GM21619 (cell line): ENCODE data around the gene C16orf78.

Experiments used
- ATAC-seq: cut with Tn5 transposase; IDR thresholded peaks from one replicate; pipeline ENCODE4 v1.9.1; 2021; ENCODE audit not compliant: unreplicated experiment

The C16orf78 gene

DNA sequence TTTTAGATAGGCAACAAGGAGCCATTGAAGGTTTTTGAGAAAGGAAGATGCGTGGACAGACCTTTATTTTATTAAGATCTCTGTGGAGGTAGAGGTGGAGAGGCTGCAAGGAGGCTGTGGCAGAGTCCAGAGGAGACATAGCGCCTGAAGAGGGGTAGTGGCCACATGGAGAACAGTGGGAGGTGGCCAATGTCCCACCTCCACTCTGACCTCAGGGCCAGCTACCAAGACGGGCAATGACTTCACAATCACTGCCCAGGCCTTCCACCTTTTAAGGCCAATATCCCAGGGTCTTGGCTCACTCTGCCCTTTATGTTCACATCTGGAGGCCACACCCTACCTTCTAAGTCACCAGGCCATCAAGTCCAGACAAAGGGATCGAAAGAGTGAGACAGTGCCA is at the start of gene C16orf78:
C16orf78 (plus strand) TSS at position 301 of the 400 bp plus-strand sequence. CDS start 136 bp downstream, outside the sequence.
- no peak for ATAC-seq

- no peak for ATAC-seq
Measured at GRCh38 chr16:49324703-49325102, 48.9 kb upstream of the C16orf78 start.

DNA sequence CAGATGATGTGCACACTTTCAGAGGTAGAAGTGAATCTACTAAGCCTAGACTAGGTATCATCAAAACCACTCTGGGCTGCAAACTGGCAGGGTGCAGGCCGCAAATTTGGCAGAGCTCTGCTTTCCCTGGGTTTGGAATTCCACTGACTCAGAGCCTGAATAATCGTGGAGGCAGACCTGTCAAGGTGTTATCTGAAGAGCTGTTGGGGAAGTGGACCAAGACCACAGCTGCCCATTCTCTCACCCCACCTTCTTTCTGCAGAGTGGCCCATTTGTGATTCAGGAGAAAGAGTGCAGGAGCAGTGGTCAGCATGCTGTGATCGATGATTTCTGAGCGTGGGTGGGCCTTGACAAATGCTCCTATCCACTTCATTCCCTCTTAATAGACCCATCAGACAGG is 46.1 kb upstream of the C16orf78 start:
- no peak for ATAC-seq

DNA sequence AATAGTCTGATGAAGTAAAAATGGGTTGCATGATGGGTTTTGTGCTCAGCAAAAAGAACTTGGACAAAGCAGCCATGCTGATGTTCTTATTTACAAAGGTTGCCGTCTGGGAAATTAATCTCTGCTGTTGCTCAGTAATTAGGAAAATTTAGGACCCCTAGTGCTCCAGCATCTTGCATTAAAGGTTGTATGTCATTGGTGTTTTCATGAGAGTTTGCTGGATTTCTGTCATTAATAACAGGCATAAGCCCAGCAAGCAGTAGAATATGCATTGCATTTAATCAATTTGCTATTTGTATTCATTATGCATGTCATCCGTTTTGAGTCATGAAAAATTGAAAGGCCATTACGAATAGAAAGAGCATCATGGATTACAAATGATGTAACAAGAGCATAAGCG is 45.3 kb upstream of the C16orf78 start:
- no peak for ATAC-seq

DNA sequence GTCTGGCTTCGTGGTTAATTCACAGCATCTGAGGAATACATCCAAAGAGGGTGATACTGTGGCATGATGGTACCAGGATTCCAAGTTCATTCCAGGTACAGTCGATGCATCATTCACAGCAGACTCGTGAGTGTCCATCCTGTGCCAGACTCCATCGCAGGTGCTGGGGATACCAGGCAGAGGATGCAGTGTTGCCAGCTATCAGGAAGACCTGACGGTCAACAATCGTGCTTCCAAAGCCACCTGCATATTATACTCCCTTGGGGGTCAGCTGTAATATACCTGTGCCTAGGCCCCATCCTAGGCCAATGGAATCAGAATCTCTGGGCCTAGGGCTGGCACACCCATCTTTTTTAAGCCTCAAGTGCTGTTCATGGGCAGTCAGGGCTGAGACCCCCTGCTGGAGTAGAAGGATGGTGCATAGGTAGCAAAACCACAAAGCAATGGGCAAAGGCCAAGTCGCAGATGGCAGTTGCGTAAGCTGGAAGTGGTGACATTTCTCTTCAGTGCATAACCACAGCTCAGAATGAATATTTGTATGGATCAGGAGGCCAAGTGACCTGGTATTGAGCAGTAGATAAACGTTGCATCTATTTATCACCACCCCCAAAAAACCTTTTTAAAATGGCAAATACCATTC is 42.9 kb upstream of the C16orf78 start:
- ATAC-seq, result no peak

DNA sequence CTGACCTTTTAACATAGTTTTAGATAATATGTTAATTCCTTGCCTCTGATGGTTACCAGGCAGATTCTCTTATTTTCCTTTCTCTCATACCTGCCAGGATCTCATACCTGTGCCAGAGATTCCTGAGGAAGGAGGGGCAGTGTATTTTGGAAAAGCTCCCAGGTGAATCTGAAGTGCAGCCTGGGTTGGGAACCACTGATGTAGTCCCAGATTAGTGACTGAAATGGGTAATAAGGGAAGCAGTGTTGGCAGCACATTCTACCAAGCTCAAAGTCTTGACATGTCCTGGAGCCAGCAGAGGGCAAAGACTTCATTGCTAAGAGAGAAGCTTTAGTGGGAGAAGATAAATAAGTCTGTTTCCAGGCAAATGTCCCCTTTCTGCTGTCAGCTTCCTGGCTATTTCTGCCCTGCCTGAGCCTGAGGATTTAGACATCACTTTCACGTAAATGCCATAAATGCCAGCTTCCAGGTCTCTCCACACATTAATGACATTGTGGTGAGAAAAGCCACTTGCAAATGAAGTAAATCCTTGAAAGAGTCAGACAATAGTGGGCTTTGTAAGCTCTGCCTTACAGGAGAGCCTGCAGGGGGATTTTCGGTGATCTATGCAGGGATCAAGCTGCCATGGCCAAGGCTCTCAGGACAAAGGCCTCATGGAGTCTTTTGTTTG is 40.9 kb upstream of the C16orf78 start:
- ATAC-seq, result no peak

DNA sequence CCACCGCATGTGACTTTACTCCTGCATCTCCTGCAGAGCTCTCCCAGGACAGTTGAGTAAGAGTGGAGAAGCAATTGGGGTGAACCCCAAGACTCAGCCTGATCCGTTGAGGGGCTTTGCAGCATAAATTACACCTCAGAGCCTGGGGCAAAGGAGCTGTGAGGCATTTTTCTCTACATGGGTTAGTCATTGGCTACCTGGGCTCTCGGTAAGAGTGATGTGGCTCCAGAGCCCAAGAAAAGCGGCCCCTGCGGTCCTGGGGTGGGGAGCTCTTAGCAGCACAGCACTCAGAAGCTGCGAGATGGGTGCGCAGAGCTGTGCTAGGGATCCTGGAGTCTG is 40.4 kb upstream of the C16orf78 start:
- no peak for ATAC-seq

GRCh38 chr16:49335828-49336227 is 37.8 kb upstream of the C16orf78 start:
- ATAC-seq, result no peak

- ATAC-seq, result no peak
Measured at GRCh38 chr16:49336581-49336980, 37.0 kb upstream of the C16orf78 start.

DNA sequence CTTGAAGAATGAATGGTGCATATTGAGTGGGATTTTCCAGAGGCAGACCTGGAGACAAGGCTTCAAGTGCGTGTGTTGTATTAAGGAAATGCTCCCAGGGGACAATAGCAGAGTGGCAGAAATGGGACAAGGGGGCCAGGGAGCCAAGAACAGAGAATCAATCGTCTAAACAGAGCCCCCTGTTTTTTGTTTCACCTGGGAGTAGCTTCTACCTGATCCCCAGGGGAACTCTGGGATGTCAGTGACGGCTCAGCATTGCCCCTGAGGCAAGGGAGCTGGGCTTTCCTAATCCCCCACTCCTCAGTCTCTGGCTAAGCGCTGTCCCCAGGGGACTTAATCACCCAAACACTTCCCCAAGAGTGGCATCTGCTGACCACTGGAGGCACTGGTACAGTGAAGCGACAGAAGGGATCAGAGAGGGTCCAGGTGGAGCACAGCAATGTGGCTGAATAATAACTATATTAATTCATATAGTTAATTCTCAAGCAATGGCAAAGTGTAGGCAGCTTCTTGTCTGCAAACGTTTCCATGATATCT is 35.7 kb upstream of the C16orf78 start:
- ATAC-seq, result no peak

DNA sequence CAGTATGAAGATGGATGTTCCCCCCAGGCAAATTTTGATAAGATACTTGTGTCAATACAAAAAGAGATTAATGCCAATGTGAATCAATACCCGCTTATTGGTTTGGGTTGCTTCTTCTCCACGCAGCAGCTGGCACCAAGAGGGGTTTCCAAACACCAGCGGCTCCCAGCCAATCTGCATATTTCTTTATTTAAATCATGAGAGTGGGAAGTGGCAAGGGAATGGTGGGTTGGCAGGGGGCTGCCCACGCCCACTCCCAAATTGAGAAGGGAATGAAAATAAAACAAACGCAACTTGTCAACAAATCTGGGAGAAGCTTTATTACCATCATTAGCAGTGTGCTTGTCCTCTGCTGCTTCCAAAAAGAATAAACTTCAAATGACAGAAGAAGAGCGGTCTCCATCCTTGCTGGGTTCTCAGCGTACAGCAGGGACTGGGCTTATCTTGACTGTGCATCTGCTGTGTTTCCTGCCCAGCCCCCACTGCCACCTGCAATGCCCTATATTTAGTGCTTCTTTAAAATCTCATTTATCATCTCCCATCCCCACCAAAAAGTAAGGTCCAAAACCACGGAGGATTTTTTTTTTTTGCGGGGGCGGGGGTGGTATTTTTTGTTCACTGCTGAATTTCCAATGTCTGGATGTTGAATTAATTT is 34.9 kb upstream of the C16orf78 start:
- no peak for ATAC-seq

DNA sequence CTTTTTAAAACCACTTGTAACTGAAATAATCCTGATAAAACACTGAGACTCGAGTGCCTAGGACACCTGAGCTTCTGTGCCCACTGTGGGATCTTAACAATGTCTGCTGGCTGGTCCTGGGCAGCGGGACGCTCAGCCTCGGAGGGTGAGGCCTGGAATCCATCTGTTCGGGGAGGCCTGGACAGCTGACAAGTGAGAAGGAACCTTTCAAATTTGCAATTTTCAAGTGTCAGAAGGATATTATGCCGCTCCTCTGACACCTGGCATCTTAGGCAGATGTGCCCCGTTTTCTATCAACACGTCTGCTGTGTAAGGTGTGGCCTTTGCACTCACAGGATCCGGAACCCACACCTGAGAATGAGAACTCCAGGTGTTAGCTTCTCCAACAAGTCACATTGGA is 33.1 kb upstream of the C16orf78 start:
- ATAC-seq, result no peak

- ATAC-seq, result no peak
Measured at GRCh38 chr16:49341706-49342105, 31.9 kb upstream of the C16orf78 start.

DNA sequence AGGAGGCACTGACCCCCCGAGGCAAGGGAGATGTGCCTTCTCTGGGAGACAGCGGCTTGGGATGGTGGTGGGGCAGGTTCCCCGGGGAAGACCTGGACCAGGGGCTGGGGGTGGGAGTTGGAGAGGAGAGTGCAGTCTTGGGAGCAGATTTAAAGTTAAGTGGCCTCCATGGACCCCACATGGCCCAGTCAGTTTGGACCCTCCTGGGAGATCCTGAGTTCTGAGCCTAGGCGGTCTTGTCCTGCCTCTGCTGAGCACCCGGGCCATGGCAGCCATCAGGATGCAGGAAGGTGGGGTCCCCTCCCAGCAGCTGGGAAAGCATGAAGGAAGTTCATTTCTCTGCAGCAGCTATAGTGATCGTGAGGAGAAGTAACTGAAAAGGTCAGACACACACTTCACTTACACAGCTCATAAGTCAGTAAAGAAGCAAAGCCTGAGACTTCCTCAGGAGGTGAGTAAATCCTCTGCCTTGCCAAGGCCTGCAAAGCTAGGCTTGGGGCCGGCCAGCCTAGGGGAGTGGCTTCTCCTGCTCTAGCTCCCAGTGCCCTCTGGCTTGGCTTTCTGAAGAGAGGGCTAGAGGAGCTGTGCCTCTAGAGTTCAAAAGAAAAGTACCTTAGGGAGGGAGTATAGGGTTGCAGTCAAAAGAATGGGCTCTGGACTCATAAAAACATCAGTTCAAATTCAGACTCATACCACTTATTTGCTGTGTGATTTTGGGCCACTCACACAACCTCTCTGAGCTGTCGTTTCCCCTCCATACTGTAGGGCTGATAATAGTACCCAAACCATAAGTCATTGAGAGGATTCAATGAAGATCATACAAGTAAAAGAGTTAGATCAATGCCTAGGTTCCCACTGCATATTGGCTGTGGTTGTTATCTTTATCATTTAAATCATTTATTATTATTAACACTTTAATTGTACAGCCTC is 31.0 kb upstream of the C16orf78 start:
- ATAC-seq, result no peak

DNA sequence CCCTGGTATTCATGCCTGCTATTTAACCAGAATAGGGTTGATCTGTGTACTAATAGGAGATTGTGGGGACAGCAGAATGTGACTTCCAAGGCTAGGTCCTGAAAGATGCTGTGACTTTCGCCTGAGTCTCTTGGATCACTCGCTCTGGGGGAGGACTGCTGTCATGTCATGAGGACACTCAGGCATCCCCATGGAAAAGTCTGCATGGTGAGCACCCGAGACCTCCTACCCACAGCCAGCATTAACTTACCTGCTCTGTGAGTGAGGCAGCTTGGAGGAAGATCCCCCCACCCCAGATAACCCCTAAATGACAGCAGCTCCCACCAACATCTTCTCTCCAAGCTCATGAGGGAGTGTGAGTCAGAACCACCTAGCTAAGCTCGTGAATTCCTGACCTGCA is 30.3 kb upstream of the C16orf78 start:
- ATAC-seq, result no peak

DNA sequence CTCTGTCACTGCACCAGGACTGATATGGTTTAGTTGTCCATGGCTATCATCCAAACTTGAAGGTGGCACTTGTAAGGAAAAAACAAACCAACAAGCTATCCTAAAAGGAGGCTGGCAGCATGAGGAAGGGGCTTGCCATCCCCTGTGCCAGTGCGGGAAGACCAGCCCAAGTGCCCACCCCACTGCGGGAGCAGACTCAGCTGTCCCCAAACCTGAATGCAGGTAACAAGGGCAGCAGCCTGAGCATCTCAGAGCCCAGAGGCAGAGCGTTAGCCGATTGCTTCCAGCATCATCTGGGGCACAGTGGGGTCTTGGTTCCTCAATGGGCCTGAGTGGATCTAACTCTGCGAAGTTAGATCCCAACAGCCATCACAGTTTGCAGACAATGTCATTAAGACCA is 29.2 kb upstream of the C16orf78 start:
- ATAC-seq, result no peak

DNA sequence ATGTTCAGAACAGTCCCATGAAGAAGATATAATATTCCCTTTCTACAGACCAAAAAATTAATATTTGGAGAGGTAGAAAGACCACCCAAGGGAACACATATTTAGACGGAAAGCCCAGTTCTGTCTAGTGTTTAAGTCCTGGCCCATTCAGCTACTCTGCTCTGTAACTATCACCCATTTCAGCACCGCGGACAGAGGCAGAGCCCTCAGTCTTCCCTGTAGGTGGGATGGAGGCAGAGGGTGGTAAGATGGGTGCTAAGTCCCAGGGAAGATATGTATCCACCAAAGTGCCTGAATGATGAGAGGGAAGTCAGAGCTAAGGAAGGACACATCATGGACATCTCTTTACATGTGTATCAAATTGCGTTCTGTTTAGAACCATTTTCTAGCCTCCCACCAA is 27.8 kb upstream of the C16orf78 start:
- ATAC-seq, result no peak

- ATAC-seq, result no peak
Measured at GRCh38 chr16:49346459-49346858, 27.1 kb upstream of the C16orf78 start.

GRCh38 chr16:49347476-49347875 is 26.1 kb upstream of the C16orf78 start:
- no peak for ATAC-seq

DNA sequence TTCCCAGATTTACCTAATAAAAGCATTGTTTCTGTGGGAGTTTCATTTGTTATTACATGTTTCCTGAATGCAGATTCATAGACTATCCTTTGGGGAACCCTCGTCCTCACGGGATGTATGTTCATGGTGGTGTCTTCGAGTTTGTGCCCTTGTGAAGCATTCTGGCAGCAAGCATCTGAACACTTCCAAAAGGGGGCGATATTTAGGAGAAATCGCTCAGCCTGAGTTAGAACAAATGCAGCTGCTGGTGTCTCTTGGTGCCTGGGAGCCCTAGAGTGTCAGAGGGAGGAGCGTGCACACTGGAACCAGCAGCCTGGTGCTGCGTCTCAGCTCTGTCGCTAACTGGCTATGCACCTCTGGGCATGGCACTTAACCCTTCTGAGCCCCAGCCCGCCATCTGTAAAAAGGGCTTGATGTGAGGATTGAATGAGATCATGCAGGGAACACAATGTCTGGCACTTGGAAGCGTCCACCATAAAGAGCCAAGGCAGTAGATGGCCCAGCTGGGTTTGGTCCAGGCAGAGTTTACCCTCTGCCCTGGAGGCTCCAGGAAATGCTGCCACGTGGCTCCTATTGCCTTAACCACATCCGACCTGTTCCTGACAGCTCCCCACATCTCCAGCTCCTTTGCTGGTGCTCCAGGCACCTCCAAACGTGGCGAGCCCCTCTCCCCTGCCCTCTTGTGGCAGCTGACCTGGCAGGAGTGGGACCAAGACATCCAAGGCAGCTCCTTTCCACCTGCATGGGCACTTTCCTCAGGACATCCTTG is 25.0 kb upstream of the C16orf78 start:
- no peak for ATAC-seq
